ENCODE data around the gene FBXO33.

DNA sequence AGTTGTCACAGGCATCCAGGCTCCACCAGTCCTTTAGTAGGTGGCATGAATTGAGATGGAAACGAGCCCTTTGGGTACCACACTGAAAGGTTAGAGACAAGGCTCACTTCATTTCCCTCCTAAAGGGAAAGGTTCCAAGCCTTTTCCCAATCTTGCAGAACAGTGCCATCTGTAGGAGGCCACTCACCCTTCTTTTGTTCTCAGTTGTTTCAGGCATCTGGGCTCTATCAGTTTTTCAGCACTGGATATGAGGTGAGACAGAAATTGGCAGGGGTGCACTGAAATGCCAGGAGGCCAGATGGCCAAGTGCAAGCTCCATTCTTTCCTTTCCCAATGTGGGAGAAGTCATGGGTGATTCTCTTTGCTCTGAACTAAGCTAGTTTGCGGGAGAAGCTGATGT is 15.2 kb downstream of the FBXO33 start:
- no peak for TF ChIP-seq POLR2A (IDR thresholded peaks at IDR 0.05)
- TF ChIP-seq, protein P1, sequence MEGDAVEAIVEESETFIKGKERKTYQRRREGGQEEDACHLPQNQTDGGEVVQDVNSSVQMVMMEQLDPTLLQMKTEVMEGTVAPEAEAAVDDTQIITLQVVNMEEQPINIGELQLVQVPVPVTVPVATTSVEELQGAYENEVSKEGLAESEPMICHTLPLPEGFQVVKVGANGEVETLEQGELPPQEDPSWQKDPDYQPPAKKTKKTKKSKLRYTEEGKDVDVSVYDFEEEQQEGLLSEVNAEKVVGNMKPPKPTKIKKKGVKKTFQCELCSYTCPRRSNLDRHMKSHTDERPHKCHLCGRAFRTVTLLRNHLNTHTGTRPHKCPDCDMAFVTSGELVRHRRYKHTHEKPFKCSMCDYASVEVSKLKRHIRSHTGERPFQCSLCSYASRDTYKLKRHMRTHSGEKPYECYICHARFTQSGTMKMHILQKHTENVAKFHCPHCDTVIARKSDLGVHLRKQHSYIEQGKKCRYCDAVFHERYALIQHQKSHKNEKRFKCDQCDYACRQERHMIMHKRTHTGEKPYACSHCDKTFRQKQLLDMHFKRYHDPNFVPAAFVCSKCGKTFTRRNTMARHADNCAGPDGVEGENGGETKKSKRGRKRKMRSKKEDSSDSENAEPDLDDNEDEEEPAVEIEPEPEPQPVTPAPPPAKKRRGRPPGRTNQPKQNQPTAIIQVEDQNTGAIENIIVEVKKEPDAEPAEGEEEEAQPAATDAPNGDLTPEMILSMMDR (IDR thresholded peaks at IDR 0.05) = no peak
- no peak for TF ChIP-seq EP300 (IDR thresholded peaks at IDR 0.05)
